Activated CD4-positive, alpha-beta memory T cell treated with anti-CD3 and anti-CD28 coated beads for 36 hours (primary cell): ENCODE measurements around the gene HIPK1. TPM values are rescaled to one million over a fixed set of nuclear protein-coding genes. Genes with fewer than 3 reads are reported as not detected.

Experiments used
- CTCF ChIA-PET: fragments of 350-600 bp; sonication (Branson Sonifier 250); formaldehyde crosslinking; loops from one replicate; lab custom pipeline; 2021; ENCODE audit warnings: antibody characterized with exemption, inconsistent platforms; lab: Charles Lee
- POLR2A ChIA-PET: fragments of 350-600 bp; sonication (Branson Sonifier 250); formaldehyde crosslinking; loops from one replicate; lab custom pipeline; 2021; ENCODE audit warnings: antibody characterized with exemption; lab: Charles Lee
- DNase-seq: peaks from one replicate; pipeline ENCODE4 v3.0.0-alpha.2; 2020
- H3K27ac Mint-ChIP-seq: one replicate; pipeline ENCODE4 v1.8.0; 2021; ENCODE audit warnings: mixed read lengths
- H3K27me3 Mint-ChIP-seq: one replicate; pipeline ENCODE4 v1.8.0; 2021; ENCODE audit warnings: mixed read lengths
- H3K36me3 Mint-ChIP-seq: one replicate; pipeline ENCODE4 v1.8.0; 2021; ENCODE audit warnings: mixed read lengths
- H3K4me1 Mint-ChIP-seq: one replicate; pipeline ENCODE4 v1.8.0; 2021; ENCODE audit warnings: low read depth, mixed read lengths
- H3K4me3 Mint-ChIP-seq: one replicate; pipeline ENCODE4 v1.8.0; 2021; ENCODE audit warnings: mild to moderate bottlenecking, mixed read lengths
- H3K9me3 Mint-ChIP-seq: one replicate; pipeline ENCODE4 v1.8.0; 2021; ENCODE audit warnings: mixed read lengths
- intact Hi-C: fragments of 100-400 bp; cut with micrococcal nuclease; formaldehyde crosslinking; loops from one replicate; pipeline ENCODE4 v1.15.1; 2023
- total RNA-seq, 2 experiments: library from RNA; stranded (reverse); gene quantifications; one replicate each; pipeline ENCODE4 v1.2.3, GENCODE V29; 2021

HIPK1 gene
- total RNA-seq, 2 experiments from 2014 or later: 55.3 to 55.7 TPM

- Mint-ChIP-seq H3K4me1 (peaks cover 7% of the 10 kb centered on the region), H3K36me3 (peaks cover 18% of the 10 kb centered on the region), H3K4me3 (no peak overlapping the region), H3K9me3 (no peaks in the 10 kb centered on the region), H3K27me3 (no peaks in the 10 kb centered on the region), H3K27ac (no peak overlapping the region)
- ChIA-PET CTCF (interaction anchor here (0.7 kb wide), 1 partner anchor 15 kb away, joined by 3 read pairs; the partner anchor contains the start of gene HIPK1), POLR2A (no interaction called here)
- no peak for DNase-seq
- intact Hi-C loops: no loop called here
These were observed 15.0 kb upstream of the HIPK1 start for GRCh38 chr1:113913887-113914664.

- Mint-ChIP-seq H3K9me3 (no peaks in the 10 kb centered on the region), H3K27me3 (no peaks in the 10 kb centered on the region), H3K4me3 (no peak overlapping the region), H3K36me3 (peaks cover under 1% of the 10 kb centered on the region), H3K27ac (no peak overlapping the region), H3K4me1 (peaks cover 7% of the 10 kb centered on the region)
- ChIA-PET POLR2A (interaction anchor here (0.6 to 1.8 kb wide), 2 partner anchors 12 to 42 kb away, joined by 3 to 5 read pairs; partner anchors contain the start of gene HIPK1), CTCF (no interaction called here)
- no peak for DNase-seq
- intact Hi-C loops: no loop called here
These were observed 12.2 kb upstream of the HIPK1 start for GRCh38 chr1:113916974-113917373.

- no peaks in the 10 kb centered on the region for H3K9me3 Mint-ChIP-seq
- no peak overlapping the region for H3K27ac Mint-ChIP-seq
- H3K36me3 Mint-ChIP-seq: no peaks in the 10 kb centered on the region
- ChIA-PET CTCF (no interaction called here), POLR2A (interaction anchor here (0.6 to 1.8 kb wide), 2 partner anchors 12 to 42 kb away, joined by 3 to 5 read pairs; partner anchors contain the start of gene HIPK1)
- no peak for DNase-seq
- intact Hi-C loops: no loop called here
- peaks cover 7% of the 10 kb centered on the region for H3K4me1 Mint-ChIP-seq
- H3K27me3 Mint-ChIP-seq: no peaks in the 10 kb centered on the region
- no peak overlapping the region for H3K4me3 Mint-ChIP-seq
These were observed 11.6 kb upstream of the HIPK1 start for GRCh38 chr1:113917400-113918082.

DNA sequence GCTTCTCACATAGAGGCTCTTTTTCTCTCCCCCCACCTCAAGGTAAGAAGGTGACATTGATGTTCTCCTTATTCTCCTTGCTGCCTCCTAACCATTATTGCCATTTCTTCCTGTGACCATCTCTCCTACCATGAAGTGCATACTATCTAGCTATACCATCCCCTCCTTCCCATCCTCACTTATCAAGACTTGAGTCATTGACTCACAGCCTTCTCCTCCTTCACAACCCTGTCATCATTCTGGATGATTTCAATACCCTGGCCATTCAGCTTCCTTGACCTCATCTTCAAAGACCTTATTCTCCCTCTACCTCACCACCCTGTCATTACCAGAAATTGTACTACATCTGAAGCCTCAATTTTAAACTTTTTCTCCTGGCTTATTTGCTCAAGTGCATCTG is 10.9 kb upstream of the HIPK1 start:
- H3K27ac Mint-ChIP-seq: no peak overlapping the region
- H3K4me1 Mint-ChIP-seq: peaks cover 6% of the 10 kb centered on the region
- CTCF ChIA-PET: no interaction called here
- no peaks in the 10 kb centered on the region for H3K9me3 Mint-ChIP-seq
- H3K27me3 Mint-ChIP-seq: peaks cover 2% of the 10 kb centered on the region
- H3K4me3 Mint-ChIP-seq: no peak overlapping the region
- no peak for DNase-seq
- no peaks in the 10 kb centered on the region for H3K36me3 Mint-ChIP-seq
- POLR2A ChIA-PET: interaction anchor here (1.8 kb wide), 1 partner anchor 11 kb away, joined by 5 read pairs; the partner anchor contains the start of gene HIPK1
- intact Hi-C loops: no loop called here

GRCh38 chr1:113922957-113923356 is 6.2 kb upstream of the HIPK1 start:
- Mint-ChIP-seq H3K4me1 (peaks cover 10% of the 10 kb centered on the region), H3K36me3 (no peaks in the 10 kb centered on the region), H3K4me3 (no peak overlapping the region), H3K9me3 (no peaks in the 10 kb centered on the region), H3K27me3 (peaks cover 3% of the 10 kb centered on the region), H3K27ac (no peak overlapping the region)
- DNase-seq: no peak
- POLR2A ChIA-PET: no interaction called here
- intact Hi-C loops: no loop called here
- CTCF ChIA-PET: interaction anchor here (1.3 kb wide), 1 partner anchor 13 kb away, joined by 3 read pairs; no protein-coding TSS in a partner anchor

- H3K4me1 Mint-ChIP-seq: peaks cover 14% of the 10 kb centered on the region
- POLR2A ChIA-PET: no interaction called here
These were observed 4.7 kb upstream of the HIPK1 start for GRCh38 chr1:113924473-113924872.

GRCh38 chr1:113928187-113928930 is 765 bp upstream of the HIPK1 start:
- DNase-seq: no peak
- ChIA-PET POLR2A (interaction anchor here (1.0 to 4.1 kb wide), 12 partner anchors 10 to 116 kb away, joined by 3 to 137 read pairs (median 11); partner anchors contain the start of genes AP4B1, DCLRE1B and RSBN1), CTCF (interaction anchor here (0.9 to 4.5 kb wide), 9 partner anchors 15 to 96 kb away, joined by 3 to 54 read pairs (median 3); partner anchors contain the start of genes AP4B1 and DCLRE1B)
- Mint-ChIP-seq H3K27ac (peak overlapping the region; percentile 99), H3K4me1 (peaks cover 38% of the 10 kb centered on the region), H3K9me3 (no peaks in the 10 kb centered on the region), H3K36me3 (peaks cover 6% of the 10 kb centered on the region), H3K27me3 (peaks cover under 1% of the 10 kb centered on the region), H3K4me3 (peak overlapping the region; percentile 98)
- intact Hi-C loops: no loop called here

More at GRCh38 chr1:113924473-113924872, 4.7 kb upstream of the HIPK1 start:
- Mint-ChIP-seq H3K27me3 (peaks cover 3% of the 10 kb centered on the region), H3K36me3 (peaks cover 1% of the 10 kb centered on the region), H3K4me3 (no peak overlapping the region), H3K27ac (no peak overlapping the region), H3K9me3 (no peaks in the 10 kb centered on the region)
- CTCF ChIA-PET: interaction anchor here (0.8 kb wide), 2 partner anchors 23 to 583 kb away, joined by 3 to 4 read pairs; no protein-coding TSS in a partner anchor
- DNase-seq: no peak
- intact Hi-C loops: no loop called here

DNA sequence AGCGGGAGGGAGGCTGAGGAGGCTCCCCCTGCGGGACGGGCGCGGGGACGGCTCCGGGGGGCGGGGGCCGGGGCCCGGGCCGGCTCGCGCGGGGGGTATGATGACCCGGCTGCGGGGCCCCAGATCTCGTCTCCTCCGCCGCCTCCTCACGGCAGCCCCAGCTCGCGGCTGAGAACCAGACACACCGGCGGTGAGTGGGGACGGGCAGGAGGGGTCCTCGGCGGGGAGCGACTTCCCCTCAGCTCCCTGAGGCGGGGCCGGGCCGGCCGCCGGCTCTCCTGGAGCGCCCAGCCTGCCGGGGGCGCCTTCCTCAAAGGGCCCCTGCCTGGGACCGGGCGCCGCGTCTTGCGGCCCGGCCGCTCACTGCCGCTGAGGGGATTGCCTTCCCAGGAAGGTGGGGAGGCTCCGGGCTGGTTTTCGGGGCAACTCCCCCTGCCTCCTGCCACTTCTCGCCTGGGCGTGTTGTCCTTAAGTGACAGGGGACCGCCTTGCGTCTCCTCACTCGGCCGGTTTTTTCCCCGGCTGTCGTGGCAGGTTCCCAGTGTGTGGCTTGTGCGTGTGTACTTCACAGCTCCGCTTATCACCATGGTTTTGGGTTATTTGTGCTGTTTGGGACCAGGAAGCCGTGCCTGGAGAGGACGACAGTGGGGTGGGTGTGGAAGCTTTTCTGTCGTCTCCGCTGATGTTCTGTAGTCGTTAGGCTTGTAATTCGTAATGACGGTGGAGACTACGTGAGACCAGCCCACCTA is 800 bp downstream of the HIPK1 start:
- ChIA-PET CTCF (interaction anchor here (0.5 to 4.5 kb wide), 14 partner anchors 10 to 857 kb away, joined by 3 to 54 read pairs (median 6); partner anchors contain the start of genes AP4B1, DCLRE1B, LRIG2 and RSBN1), POLR2A (interaction anchor here (1.0 to 4.1 kb wide), 20 partner anchors 11 to 1312 kb away, joined by 3 to 137 read pairs (median 6); partner anchors contain the start of genes AP4B1, DCLRE1B, LRIG2 and RSBN1)
- no peaks in the 10 kb centered on the region for H3K27me3 Mint-ChIP-seq
- H3K36me3 Mint-ChIP-seq: peaks cover 14% of the 10 kb centered on the region
- H3K9me3 Mint-ChIP-seq: no peaks in the 10 kb centered on the region
- H3K4me1 Mint-ChIP-seq: peaks cover 49% of the 10 kb centered on the region
- intact Hi-C loops: loop anchor here (1.0 to 10.0 kb wide), 12 partner anchors 10 to 974 kb away; partner anchors contain the start of genes CSDE1, DCLRE1B, MAGI3 and OLFML3
- peak overlapping the region; percentile 94 for H3K4me3 Mint-ChIP-seq
- peak overlapping the region; percentile 98 for H3K27ac Mint-ChIP-seq
- peak; percentile 79 for DNase-seq

DNA sequence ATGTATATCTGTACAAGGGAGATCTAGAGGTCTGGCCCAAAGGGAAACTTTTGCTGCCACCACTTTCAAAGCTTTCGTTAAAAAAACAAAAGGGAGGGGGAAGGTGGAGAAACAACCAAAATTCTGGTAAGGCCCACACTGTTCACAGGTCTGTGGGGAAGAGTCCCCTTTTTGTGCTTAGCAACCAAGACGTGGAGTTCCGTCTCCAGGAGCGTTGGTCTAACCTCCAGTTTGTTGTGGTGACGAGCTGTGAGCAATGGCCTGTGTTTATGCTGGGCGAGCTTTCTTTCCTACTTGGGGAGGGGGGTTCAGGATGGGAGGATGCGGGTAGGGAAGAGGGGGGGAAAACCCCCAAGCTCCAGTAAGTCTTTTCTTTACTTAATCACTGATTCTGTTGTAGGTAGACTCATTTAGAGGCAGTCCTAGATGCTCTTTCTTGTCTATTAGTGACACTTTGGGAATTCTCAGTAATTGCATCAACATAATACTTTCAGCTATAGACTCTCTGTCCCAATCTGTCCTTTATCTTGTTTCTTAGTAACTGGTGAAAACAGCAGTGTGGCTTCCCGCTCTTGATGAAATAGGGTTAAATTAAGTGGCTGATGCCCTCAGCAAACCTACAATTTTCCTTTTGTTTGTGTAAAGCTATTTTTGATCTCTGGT is 1.5 kb downstream of the HIPK1 start:
- Mint-ChIP-seq H3K36me3 (peaks cover 20% of the 10 kb centered on the region), H3K4me3 (peak overlapping the region; percentile 94), H3K9me3 (no peaks in the 10 kb centered on the region), H3K4me1 (peaks cover 57% of the 10 kb centered on the region), H3K27ac (peak overlapping the region; percentile 98), H3K27me3 (no peaks in the 10 kb centered on the region)
- CTCF ChIA-PET: interaction anchor here (0.8 to 4.5 kb wide), 12 partner anchors 10 to 858 kb away, joined by 3 to 54 read pairs (median 8); partner anchors contain the start of genes AP4B1, DCLRE1B and LRIG2
- intact Hi-C loops: loop anchor here (1.0 to 10.0 kb wide), 10 partner anchors 10 to 974 kb away; partner anchors contain the start of genes CSDE1, MAGI3, OLFML3 and PHTF1
- POLR2A ChIA-PET: interaction anchor here (0.7 to 4.1 kb wide), 20 partner anchors 10 to 1313 kb away, joined by 3 to 137 read pairs (median 6); partner anchors contain the start of genes AP4B1, DCLRE1B, LRIG2 and RSBN1
- DNase-seq: peak; percentile 89

GRCh38 chr1:113931451-113931851 is 2.3 kb downstream of the HIPK1 start:
- Mint-ChIP-seq H3K4me3 (peak overlapping the region; percentile 94), H3K27ac (peak overlapping the region; percentile 98)
- CTCF ChIA-PET: interaction anchor here (1.1 to 4.5 kb wide), 7 partner anchors 9 to 351 kb away, joined by 3 to 54 read pairs (median 10); partner anchors contain the start of genes AP4B1 and DCLRE1B

More at GRCh38 chr1:113931451-113931851, 2.3 kb downstream of the HIPK1 start:
- Mint-ChIP-seq H3K4me1 (peaks cover 64% of the 10 kb centered on the region), H3K27me3 (no peaks in the 10 kb centered on the region), H3K9me3 (no peaks in the 10 kb centered on the region), H3K36me3 (peaks cover 21% of the 10 kb centered on the region)
- POLR2A ChIA-PET: interaction anchor here (1.0 to 4.1 kb wide), 14 partner anchors 9 to 1314 kb away, joined by 3 to 137 read pairs (median 6); partner anchors contain the start of genes AP4B1, DCLRE1B and RSBN1
- DNase-seq: no peak
- intact Hi-C loops: loop anchor here (2.0 to 10.0 kb wide), 6 partner anchors 15 to 823 kb away; partner anchors contain the start of genes CSDE1, MAGI3, OLFML3 and PHTF1
